A673 (cell line): Measurements from ENCODE around the gene URAD.

Experiments used
- CTCF ChIP-seq: fragments of 300-800, 200-600 bp; sonication (generic); conservative IDR thresholded peaks from 2 replicates; pipeline ENCODE4 v1.5.1; 2017; ENCODE audit warnings: low read depth, mild to moderate bottlenecking, antibody characterized with exemption, low read length, moderate library complexity, mixed read lengths
- EZH2 ChIP-seq: fragments of 200-600 bp; sonication (generic); IDR thresholded peaks from 2 replicates; pipeline ENCODE4 v1.6.1; 2017; ENCODE audit warnings: borderline replicate concordance, low read depth, mild to moderate bottlenecking, mixed read lengths, antibody characterized with exemption, low read length; ENCODE audit not compliant: poor library complexity, severe bottlenecking

GRCh38 chr13:27991881-27992280 is 3.4 kb upstream of the URAD start:
- no peak for TF ChIP-seq CTCF
- TF ChIP-seq EZH2: no peak
